HepG2 (cell line): ENCODE measurements around the gene CNTD1. TPM values are rescaled to one million over a fixed set of nuclear protein-coding genes. Genes with fewer than 3 reads are reported as not detected.

Experiments
- ARID3A ChIP-seq: IDR thresholded peaks from 2 replicates; pipeline ENCODE4 v1.6.1; 2012; ENCODE audit warnings: low read depth, low read length, improper control_type of control experiment
- CREM ChIP-seq, 2 experiments: sonication (generic) in 1 of 2; formaldehyde crosslinking in 1 of 2; IDR thresholded peaks; 2 replicates each; pipeline versions ENCODE4 v1.4.0 to v1.6.1; 2016 to 2020; ENCODE audit warnings: antibody characterized with exemption in 1 of 2, mild to moderate bottlenecking in 1 of 2, missing genetic modification reagents in 1 of 2
- CTCF ChIP-seq: sonication (generic); formaldehyde crosslinking; IDR thresholded peaks from 2 replicates; pipeline ENCODE4 v1.5.0; 2020; ENCODE audit warnings: mild to moderate bottlenecking, missing genetic modification reagents, moderate library complexity
- EZH2 ChIP-seq: conservative IDR thresholded peaks from 2 replicates; pipeline ENCODE4 v1.6.1; 2012; ENCODE audit warnings: mild to moderate bottlenecking, low read depth, low read length, moderate library complexity
- HDAC6 ChIP-seq: fragments of 200-600 bp; sonication (generic); IDR thresholded peaks from 2 replicates; pipeline ENCODE4 v1.7.0; 2017; ENCODE audit warnings: mild to moderate bottlenecking, antibody characterized with exemption, low read length, low read depth
- HNRNPUL1 ChIP-seq: fragments of 200-400 bp; formaldehyde crosslinking; IDR thresholded peaks from 2 replicates; pipeline ENCODE4 v1.6.1; 2017; ENCODE audit warnings: low read depth, mild to moderate bottlenecking, low read length, moderate library complexity
- MAF1 ChIP-seq: sonication (generic); formaldehyde crosslinking; IDR thresholded peaks from 2 replicates; pipeline ENCODE4 v1.5.0; 2020; ENCODE audit warnings: missing genetic modification reagents, borderline replicate concordance
- NFKBIZ ChIP-seq: IDR thresholded peaks from 2 replicates; pipeline ENCODE4 v1.6.1; 2018; ENCODE audit warnings: missing genetic modification reagents, missing compliant biosample characterization
- RBAK ChIP-seq: sonication (generic); formaldehyde crosslinking; IDR thresholded peaks from 2 replicates; pipeline ENCODE4 v1.5.1; 2020; ENCODE audit warnings: mild to moderate bottlenecking, missing genetic modification reagents
- REL ChIP-seq: sonication (generic); formaldehyde crosslinking; conservative IDR thresholded peaks from 2 replicates; pipeline ENCODE4 v1.8.0; 2022; ENCODE audit warnings: mild to moderate bottlenecking, missing genetic modification reagents, moderate library complexity
- SNAPC4 ChIP-seq: sonication (generic); formaldehyde crosslinking; IDR thresholded peaks from 2 replicates; pipeline ENCODE4 v1.4.0; 2020; ENCODE audit warnings: mild to moderate bottlenecking, missing genetic modification reagents
- ZBTB7A ChIP-seq: sonication (generic); formaldehyde crosslinking; IDR thresholded peaks from 2 replicates; pipeline ENCODE4 v1.8.0; 2022; ENCODE audit warnings: mild to moderate bottlenecking, missing genetic modification reagents
- ZNF382 ChIP-seq: sonication (generic); formaldehyde crosslinking; IDR thresholded peaks from 2 replicates; pipeline ENCODE4 v1.5.0; 2020; ENCODE audit warnings: missing genetic modification reagents, mild to moderate bottlenecking, borderline replicate concordance
- ZNF775 ChIP-seq: sonication (generic); formaldehyde crosslinking; IDR thresholded peaks from 2 replicates; pipeline ENCODE4 v1.4.0; 2020; ENCODE audit warnings: missing genetic modification reagents, mild to moderate bottlenecking, moderate library complexity, borderline replicate concordance
- ZNF788 ChIP-seq: sonication (generic); formaldehyde crosslinking; IDR thresholded peaks from 2 replicates; pipeline ENCODE4 v1.5.0; 2020; ENCODE audit warnings: mild to moderate bottlenecking, missing genetic modification reagents, borderline replicate concordance
- polyA plus RNA-seq, 8 experiments: library from polyadenylated mRNA; depleted of rRNA in 3 of 8; stranded (reverse) in 7 of 8; unstranded in 1 of 8; fragments of >200 nt; fragmentation: Illumina TruSeq in 4 of 8; extraction: Trizol in 4 of 8; gene quantifications; 2 replicates each; pipeline versions ENCODE4 v1.2.1 to v1.2.3, GENCODE V29; 2011 to 2016; ENCODE audit warnings: low read depth in 4 of 8, missing spikeins in 1 of 8, mixed read lengths in 1 of 8; ENCODE audit not compliant: insufficient read depth in 1 of 8
- total RNA-seq, 5 experiments: library from RNA; depleted of rRNA; stranded (reverse); fragments of >200 nt; fragmentation: Illumina TruSeq; extraction: Trizol; gene quantifications; 2 replicates each; pipeline ENCODE4 v1.2.3, GENCODE V29; 2016; ENCODE audit warnings: low read depth in 1 of 5
- TF ChIP-seq, protein P1 (sequence below): sonication (generic); formaldehyde crosslinking; IDR thresholded peaks from 2 replicates; pipeline ENCODE4 v1.8.0; 2022; ENCODE audit warnings: missing genetic modification reagents, mild to moderate bottlenecking, borderline replicate concordance
- TF ChIP-seq, protein P2 (sequence below): IDR thresholded peaks from 2 replicates; pipeline ENCODE4 v1.6.1; 2018; ENCODE audit warnings: missing genetic modification reagents, mild to moderate bottlenecking, missing compliant biosample characterization

The CNTD1 gene
- total and polyA plus RNA-seq, 2 of the 13 experiments (the other 11 are each of a cell fraction or from before 2014, with no cell fraction given), result 0.11 to 0.15 TPM

- TF ChIP-seq SNAPC4, result 0 out of 2 replicates have a peak, but pooled peaks have one; percentile 43
- TF ChIP-seq NFKBIZ, result no peak
- TF ChIP-seq ZBTB7A, result peak; percentile 91
- TF ChIP-seq ZNF775 (CRISPR knock-in tag), result no peak
- TF ChIP-seq, protein P1, sequence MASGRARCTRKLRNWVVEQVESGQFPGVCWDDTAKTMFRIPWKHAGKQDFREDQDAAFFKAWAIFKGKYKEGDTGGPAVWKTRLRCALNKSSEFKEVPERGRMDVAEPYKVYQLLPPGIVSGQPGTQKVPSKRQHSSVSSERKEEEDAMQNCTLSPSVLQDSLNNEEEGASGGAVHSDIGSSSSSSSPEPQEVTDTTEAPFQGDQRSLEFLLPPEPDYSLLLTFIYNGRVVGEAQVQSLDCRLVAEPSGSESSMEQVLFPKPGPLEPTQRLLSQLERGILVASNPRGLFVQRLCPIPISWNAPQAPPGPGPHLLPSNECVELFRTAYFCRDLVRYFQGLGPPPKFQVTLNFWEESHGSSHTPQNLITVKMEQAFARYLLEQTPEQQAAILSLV, result no peak
- TF ChIP-seq, protein P2, sequence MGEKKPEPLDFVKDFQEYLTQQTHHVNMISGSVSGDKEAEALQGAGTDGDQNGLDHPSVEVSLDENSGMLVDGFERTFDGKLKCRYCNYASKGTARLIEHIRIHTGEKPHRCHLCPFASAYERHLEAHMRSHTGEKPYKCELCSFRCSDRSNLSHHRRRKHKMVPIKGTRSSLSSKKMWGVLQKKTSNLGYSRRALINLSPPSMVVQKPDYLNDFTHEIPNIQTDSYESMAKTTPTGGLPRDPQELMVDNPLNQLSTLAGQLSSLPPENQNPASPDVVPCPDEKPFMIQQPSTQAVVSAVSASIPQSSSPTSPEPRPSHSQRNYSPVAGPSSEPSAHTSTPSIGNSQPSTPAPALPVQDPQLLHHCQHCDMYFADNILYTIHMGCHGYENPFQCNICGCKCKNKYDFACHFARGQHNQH (CRISPR knock-in tag), result peak; percentile 75
- no peak for TF ChIP-seq RBAK (CRISPR knock-in tag)
- peak; percentile 26; the same call in 1 of the 2 replicates for TF ChIP-seq ZNF788 (CRISPR knock-in tag)
- no peak for TF ChIP-seq HNRNPUL1
- no peak for TF ChIP-seq HDAC6
- no peak for TF ChIP-seq ZNF382 (CRISPR knock-in tag)
- TF ChIP-seq ARID3A, result no peak
- TF ChIP-seq CTCF (CRISPR knock-in tag), result no peak
- no peak for TF ChIP-seq EZH2
- no peak for TF ChIP-seq REL
- TF ChIP-seq CREM (IDR thresholded peaks at IDR 0.05), result peak; percentile 57; the same call in 1 of the 2 replicates
- TF ChIP-seq CREM (CRISPR knock-in tag; IDR thresholded peaks at IDR 0.05), result no peak
- no peak for TF ChIP-seq MAF1 (CRISPR knock-in tag)
Measured at GRCh38 chr17:42803074-42803883, 4.6 kb downstream of the CNTD1 start (continued).
